LNCaP clone FGC (cell line): ENCODE measurements around the gene C15orf62.
A peak's percentile ranks its signal among the peaks of the same experiment; 100 is the strongest.

ENCODE experiments used
- DNase-seq: peaks from one replicate; pipeline ENCODE4 v3.0.0-alpha.2; 2011; ENCODE audit warnings: low read depth
- H3K4me3 ChIP-seq: 2 replicates; pipeline ENCODE4 v1.5.1; 2011; ENCODE audit warnings: mild to moderate bottlenecking, low read depth, low read length, control low read depth
- TF ChIP-seq, protein P1 (sequence below): IDR thresholded peaks from 2 replicates; pipeline ENCODE4 v1.5.1; 2012; ENCODE audit warnings: mild to moderate bottlenecking; ENCODE audit not compliant: control insufficient read depth, insufficient read depth; ENCODE audit errors: extremely low read depth

Gene C15orf62

DNA sequence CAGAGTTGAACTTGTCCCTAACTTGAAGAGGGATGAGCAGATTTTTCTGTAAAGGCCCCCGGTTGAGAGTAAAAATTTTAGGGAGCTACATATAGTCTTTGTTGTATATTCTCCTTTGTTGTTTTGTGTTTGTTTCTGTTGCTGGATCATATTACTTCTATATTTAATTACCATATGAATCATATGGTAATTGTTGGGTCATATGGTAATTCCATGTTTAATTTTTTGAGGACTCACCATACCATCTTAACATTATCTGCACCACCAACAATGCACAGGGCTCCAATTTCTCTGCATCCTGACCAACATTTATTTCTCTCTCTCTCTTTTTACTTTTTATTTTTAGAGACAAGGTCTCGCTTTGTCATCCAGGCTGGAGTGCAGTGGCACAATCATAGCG, 29.7 kb downstream of the C15orf62 start:
- DNase-seq: no peak
- TF ChIP-seq, protein P1, sequence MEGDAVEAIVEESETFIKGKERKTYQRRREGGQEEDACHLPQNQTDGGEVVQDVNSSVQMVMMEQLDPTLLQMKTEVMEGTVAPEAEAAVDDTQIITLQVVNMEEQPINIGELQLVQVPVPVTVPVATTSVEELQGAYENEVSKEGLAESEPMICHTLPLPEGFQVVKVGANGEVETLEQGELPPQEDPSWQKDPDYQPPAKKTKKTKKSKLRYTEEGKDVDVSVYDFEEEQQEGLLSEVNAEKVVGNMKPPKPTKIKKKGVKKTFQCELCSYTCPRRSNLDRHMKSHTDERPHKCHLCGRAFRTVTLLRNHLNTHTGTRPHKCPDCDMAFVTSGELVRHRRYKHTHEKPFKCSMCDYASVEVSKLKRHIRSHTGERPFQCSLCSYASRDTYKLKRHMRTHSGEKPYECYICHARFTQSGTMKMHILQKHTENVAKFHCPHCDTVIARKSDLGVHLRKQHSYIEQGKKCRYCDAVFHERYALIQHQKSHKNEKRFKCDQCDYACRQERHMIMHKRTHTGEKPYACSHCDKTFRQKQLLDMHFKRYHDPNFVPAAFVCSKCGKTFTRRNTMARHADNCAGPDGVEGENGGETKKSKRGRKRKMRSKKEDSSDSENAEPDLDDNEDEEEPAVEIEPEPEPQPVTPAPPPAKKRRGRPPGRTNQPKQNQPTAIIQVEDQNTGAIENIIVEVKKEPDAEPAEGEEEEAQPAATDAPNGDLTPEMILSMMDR: no peak
- no peak overlapping the region for H3K4me3 ChIP-seq

DNA sequence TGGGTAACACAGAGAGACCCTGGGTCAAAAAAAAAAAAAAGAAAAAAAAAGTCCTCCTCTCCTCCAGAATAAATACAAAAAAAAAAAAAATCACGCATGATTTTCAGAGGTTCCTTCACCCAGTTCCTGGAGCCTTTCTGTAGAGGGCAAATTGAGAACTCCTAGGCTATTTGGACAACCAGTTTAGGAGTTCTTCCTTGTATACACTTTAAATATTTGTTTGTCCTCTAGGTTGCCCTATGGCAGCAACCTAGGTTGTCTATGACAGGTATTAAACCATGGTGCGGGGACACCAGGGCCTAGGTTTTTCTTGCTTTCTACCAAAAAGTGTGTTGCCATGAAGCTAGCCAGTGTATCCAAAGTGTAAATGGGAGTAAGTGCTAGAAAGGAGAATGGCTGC, 33.3 kb downstream of the C15orf62 start:
- TF ChIP-seq, protein P1: no peak
- peak overlapping the region; percentile 27 for H3K4me3 ChIP-seq
- peak; percentile 79 for DNase-seq

DNA sequence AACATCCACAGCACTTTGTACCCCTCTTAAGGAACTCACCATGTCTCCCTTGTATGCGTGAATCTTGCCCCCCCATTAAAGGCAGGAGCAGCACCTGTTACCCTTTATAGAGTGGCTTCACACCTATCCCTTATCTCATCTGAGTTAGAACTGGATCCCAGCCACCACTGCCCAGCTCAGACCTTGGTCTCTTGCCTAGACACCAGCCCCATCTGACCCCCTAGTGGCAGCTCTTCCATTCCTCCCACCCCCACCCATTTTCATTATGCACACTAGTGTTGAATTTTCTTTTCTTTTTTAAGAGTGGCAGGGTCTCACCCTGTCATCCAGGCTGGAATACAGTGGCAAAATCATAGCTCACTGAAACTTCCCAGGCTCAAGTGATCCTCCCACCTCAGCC, 33.9 kb downstream of the C15orf62 start:
- peak overlapping the region; percentile 27 for H3K4me3 ChIP-seq
- DNase-seq: no peak
- TF ChIP-seq, protein P1: no peak

DNA sequence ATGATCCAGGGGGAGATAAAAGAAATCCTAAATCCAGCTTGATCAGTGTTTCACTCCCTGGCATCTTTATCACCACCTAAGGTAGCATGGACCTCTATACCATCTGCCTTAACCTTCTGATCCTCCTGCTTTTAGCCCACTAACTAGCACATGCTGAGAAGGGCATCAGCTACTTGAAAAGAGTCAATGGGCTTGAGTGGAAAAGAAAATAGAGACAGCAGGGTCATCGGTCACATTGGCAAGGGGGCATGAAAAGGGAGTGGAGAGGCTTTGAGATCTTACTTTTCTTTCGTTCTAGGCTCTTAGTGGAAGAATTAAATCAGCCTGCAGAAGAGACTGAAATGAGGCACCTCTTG, 36.9 kb downstream of the C15orf62 start:
- TF ChIP-seq, protein P1: no peak
- DNase-seq: no peak
- peak overlapping the region; percentile 67 for H3K4me3 ChIP-seq

GRCh38 chr15:40807028-40807887, 37.5 kb downstream of the C15orf62 start, which contains the start of the genes DNAJC17 and ZFYVE19:
TSS of gene DNAJC17 (minus strand) at chr15:40807473. CDS start at chr15:40807446, 27 bp downstream.
TSS of gene ZFYVE19 (plus strand) at chr15:40807089. CDS start at chr15:40807590, 501 bp downstream.
- TF ChIP-seq, protein P1: no peak
- DNase-seq: peak; percentile 96

DNA sequence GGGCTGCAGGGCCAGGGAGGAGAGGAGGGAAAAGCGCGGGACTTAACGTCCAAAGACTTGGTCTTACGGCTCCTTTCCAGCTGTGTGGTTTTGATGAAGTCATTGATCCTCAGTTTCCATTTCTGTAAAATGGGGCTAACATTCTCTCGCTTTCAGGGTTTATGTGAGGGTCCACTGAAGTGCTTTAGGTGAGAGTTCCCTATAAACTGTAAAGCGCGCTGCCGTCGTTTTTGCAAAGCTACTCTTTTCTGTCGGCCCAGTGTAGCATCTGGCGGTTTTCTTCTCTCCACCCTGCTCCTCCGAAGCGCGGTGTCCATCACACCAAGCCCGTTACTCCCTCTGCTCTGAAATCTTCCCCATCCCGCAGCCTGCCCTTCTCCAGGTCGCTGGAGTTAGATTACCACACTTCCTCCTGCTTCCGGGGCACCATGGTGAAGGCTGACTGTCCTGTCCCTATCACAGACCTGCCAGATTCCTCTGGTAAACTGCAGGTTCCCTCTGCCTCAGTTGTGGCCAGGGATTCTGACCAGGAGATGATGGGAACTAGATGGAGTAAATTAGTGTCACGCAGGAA, 38.2 kb downstream of the C15orf62 start:
- TF ChIP-seq, protein P1: no peak
- peak overlapping the region; percentile 67 for H3K4me3 ChIP-seq
- DNase-seq: no peak

More at GRCh38 chr15:40807028-40807887, 37.5 kb downstream of the C15orf62 start, which contains the start of the genes DNAJC17 and ZFYVE19:
- peak within 1 kb of the TSS; percentile 67 for H3K4me3 ChIP-seq
